ENCODE measurements around the gene ASTN1.

DNA sequence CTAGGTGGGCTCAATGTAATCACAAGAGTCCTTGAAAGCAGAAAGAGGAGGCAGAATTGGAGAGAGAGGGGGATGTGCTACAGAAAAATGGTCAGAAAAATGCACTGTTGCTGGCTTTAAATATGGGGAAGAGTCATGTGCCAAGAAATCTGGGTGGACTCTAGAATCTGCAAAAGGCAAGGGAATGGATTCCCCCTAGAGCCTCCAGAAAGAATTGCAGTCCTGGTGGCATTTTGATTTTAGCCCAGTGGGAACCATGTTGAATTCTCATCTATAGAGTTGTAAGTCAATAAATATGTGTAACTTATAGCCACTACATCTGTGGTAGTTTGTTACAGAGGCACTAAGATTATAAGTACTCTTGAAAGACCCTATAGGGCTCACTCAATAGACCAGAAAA is 210.3 kb downstream of the ASTN1 start:
- TF ChIP-seq, protein P1, sequence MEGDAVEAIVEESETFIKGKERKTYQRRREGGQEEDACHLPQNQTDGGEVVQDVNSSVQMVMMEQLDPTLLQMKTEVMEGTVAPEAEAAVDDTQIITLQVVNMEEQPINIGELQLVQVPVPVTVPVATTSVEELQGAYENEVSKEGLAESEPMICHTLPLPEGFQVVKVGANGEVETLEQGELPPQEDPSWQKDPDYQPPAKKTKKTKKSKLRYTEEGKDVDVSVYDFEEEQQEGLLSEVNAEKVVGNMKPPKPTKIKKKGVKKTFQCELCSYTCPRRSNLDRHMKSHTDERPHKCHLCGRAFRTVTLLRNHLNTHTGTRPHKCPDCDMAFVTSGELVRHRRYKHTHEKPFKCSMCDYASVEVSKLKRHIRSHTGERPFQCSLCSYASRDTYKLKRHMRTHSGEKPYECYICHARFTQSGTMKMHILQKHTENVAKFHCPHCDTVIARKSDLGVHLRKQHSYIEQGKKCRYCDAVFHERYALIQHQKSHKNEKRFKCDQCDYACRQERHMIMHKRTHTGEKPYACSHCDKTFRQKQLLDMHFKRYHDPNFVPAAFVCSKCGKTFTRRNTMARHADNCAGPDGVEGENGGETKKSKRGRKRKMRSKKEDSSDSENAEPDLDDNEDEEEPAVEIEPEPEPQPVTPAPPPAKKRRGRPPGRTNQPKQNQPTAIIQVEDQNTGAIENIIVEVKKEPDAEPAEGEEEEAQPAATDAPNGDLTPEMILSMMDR (IDR thresholded peaks at IDR 0.05) = no peak
- no peak for TF ChIP-seq POLR2A (IDR thresholded peaks at IDR 0.05)
